Measurements from ENCODE around the gene ERCC3.

GRCh38 chr2:127254386-127254981 lies 39.5 kb downstream of the ERCC3 start:
- TF ChIP-seq CTCF (IDR thresholded peaks at IDR 0.05), result no peak
- TF ChIP-seq POLR2A (IDR thresholded peaks at IDR 0.05), result no peak
